SK-N-SH (cell line): ENCODE results near the gene PRKD2. TPM values are rescaled to one million over a fixed set of nuclear protein-coding genes. Genes with fewer than 3 reads are reported as not detected.

Source experiments
- CTCF ChIA-PET: fragments of 300-600, 350-600 bp; formaldehyde crosslinking; extraction: SDS; loops from one replicate; lab custom pipeline; 2021; lab: Yijun Ruan, JAX
- POLR2A ChIA-PET: fragments of 350-600 bp; sonication (Branson Sonifier 250); formaldehyde crosslinking; extraction: SDS; loops from one replicate; lab custom pipeline; 2020; ENCODE audit warnings: antibody characterized with exemption, inconsistent platforms; lab: Yijun Ruan, JAX
- DNase-seq: peaks from one replicate; pipeline ENCODE4 v3.0.0; 2012
- H2AFZ ChIP-seq: fragments of 200-600 bp; sonication (generic); 2 replicates; pipeline ENCODE4 v1.8.1; 2016; ENCODE audit warnings: antibody characterized with exemption, mild to moderate bottlenecking, low read depth
- H3F3A ChIP-seq: fragments of 200-600 bp; sonication (generic); replicated peaks from 2 replicates; pipeline ENCODE3; 2016; ENCODE audit warnings: antibody characterized with exemption, mild to moderate bottlenecking; ENCODE audit not compliant: insufficient read depth
- H3K27ac ChIP-seq, 2 experiments: fragments of 200-500 bp in 1 of 2; fragments of 200-600 bp in 1 of 2; sonication (Bioruptor generic) in 1 of 2; sonication (generic), shearing (Covaris generic) in 1 of 2; 2 replicates each; pipeline versions ENCODE4 v1.5.1 to v1.6.1; 2014 to 2016; ENCODE audit warnings: low read depth in 2 of 2, inconsistent platforms in 1 of 2, low read length in 1 of 2, mild to moderate bottlenecking in 1 of 2, mixed read lengths in 1 of 2
- H3K27me3 ChIP-seq: fragments of 200-600 bp; sonication (generic), shearing (Covaris generic); 2 replicates; pipeline ENCODE4 v1.6.1; 2016; ENCODE audit warnings: mixed run types; ENCODE audit not compliant: insufficient read depth
- H3K36me3 ChIP-seq, 2 experiments: fragments of 200-500 bp in 1 of 2; fragments of 200-600 bp in 1 of 2; sonication (Bioruptor generic) in 1 of 2; sonication (generic) in 1 of 2; replicated peaks in 1 of 2; 2 replicates each; pipeline versions ENCODE3 to v1.5.1; 2014 to 2016; ENCODE audit warnings: low read length in 1 of 2, mild to moderate bottlenecking in 1 of 2; ENCODE audit not compliant: insufficient read depth in 2 of 2, control insufficient read depth in 1 of 2
- H3K4me1 ChIP-seq, 2 experiments: fragments of 200-500 bp in 1 of 2; fragments of 200-600 bp in 1 of 2; sonication (Bioruptor generic) in 1 of 2; sonication (generic), shearing (Covaris generic) in 1 of 2; 2 replicates each; pipeline versions ENCODE4 v1.5.1 to v1.6.1; 2014 to 2016; ENCODE audit warnings: low read depth in 1 of 2, low read length in 1 of 2, mixed run types in 1 of 2; ENCODE audit not compliant: insufficient read depth in 2 of 2, control insufficient read depth in 1 of 2
- H3K4me2 ChIP-seq: fragments of 200-600 bp; sonication (generic), shearing (Covaris generic); 2 replicates; pipeline ENCODE4 v1.6.1; 2017; ENCODE audit warnings: mixed run types
- H3K4me3 ChIP-seq, 2 experiments: fragments of 200-500 bp in 1 of 2; fragments of 200-600 bp in 1 of 2; sonication (Bioruptor generic) in 1 of 2; sonication (generic), shearing (Covaris generic) in 1 of 2; 2 replicates each; pipeline versions ENCODE4 v1.5.1 to v1.8.1; 2014 to 2016; ENCODE audit warnings: low read depth in 2 of 2, inconsistent platforms in 1 of 2, low read length in 1 of 2, mild to moderate bottlenecking in 1 of 2, mixed read lengths in 1 of 2, moderate library complexity in 1 of 2
- H3K79me2 ChIP-seq: fragments of 200-600 bp; sonication (generic); 2 replicates; pipeline ENCODE4 v1.8.1; 2017; ENCODE audit warnings: mild to moderate bottlenecking; ENCODE audit not compliant: insufficient read depth
- H3K9ac ChIP-seq: fragments of 200-600 bp; sonication (generic); 2 replicates; pipeline ENCODE4 v1.6.1; 2017; ENCODE audit warnings: mixed run types
- H3K9me2 ChIP-seq: fragments of 200-600 bp; sonication (generic); 2 replicates; pipeline ENCODE4 v1.6.1; 2017; ENCODE audit warnings: mixed run types
- H3K9me3 ChIP-seq: fragments of 200-600 bp; sonication (generic); 2 replicates; pipeline ENCODE4 v1.6.1; 2017; ENCODE audit warnings: mixed run types, mild to moderate bottlenecking, moderate library complexity
- H4K20me1 ChIP-seq: fragments of 200-600 bp; sonication (generic); 2 replicates; pipeline ENCODE4 v1.6.1; 2017; ENCODE audit warnings: mild to moderate bottlenecking, mixed run types; ENCODE audit not compliant: insufficient read depth
- FOSL2 ChIP-seq: IDR thresholded peaks from 2 replicates; pipeline ENCODE4 v1.4.0; 2012; ENCODE audit warnings: low read depth, mild to moderate bottlenecking, moderate library complexity, borderline replicate concordance
- JUND ChIP-seq: IDR thresholded peaks from 2 replicates; pipeline ENCODE4 v1.4.0; 2012
- MEF2A ChIP-seq: IDR thresholded peaks from 2 replicates; pipeline ENCODE4 v1.4.0; 2012; ENCODE audit warnings: low read depth, borderline replicate concordance
- MXI1 ChIP-seq: IDR thresholded peaks from 2 replicates; pipeline ENCODE4 v1.6.1; 2012; ENCODE audit warnings: mild to moderate bottlenecking, low read depth, low read length, improper control_type of control experiment
- NFIC ChIP-seq: IDR thresholded peaks from 2 replicates; pipeline ENCODE4 v1.4.0; 2012; ENCODE audit warnings: borderline replicate concordance
- NRF1 ChIP-seq: IDR thresholded peaks from 2 replicates; pipeline ENCODE4 v1.6.1; 2012; ENCODE audit warnings: low read depth, mild to moderate bottlenecking, low read length
- RFX5 ChIP-seq: IDR thresholded peaks from 2 replicates; pipeline ENCODE4 v1.6.1; 2012; ENCODE audit warnings: mild to moderate bottlenecking, improper control_type of control experiment, low read length
- SIN3A ChIP-seq: IDR thresholded peaks from 2 replicates; pipeline ENCODE4 v1.6.1; 2012; ENCODE audit warnings: low read depth, mild to moderate bottlenecking, low read length, moderate library complexity, borderline replicate concordance
- SMC3 ChIP-seq: IDR thresholded peaks from 2 replicates; pipeline ENCODE4 v1.6.1; 2012; ENCODE audit warnings: low read depth, low read length, improper control_type of control experiment
- YY1 ChIP-seq: IDR thresholded peaks from 2 replicates; pipeline ENCODE4 v1.4.0; 2012; ENCODE audit warnings: low read depth, mild to moderate bottlenecking
- ZBTB33 ChIP-seq: IDR thresholded peaks from 2 replicates; pipeline ENCODE4 v1.4.0; 2012; ENCODE audit warnings: low read depth, borderline replicate concordance
- WGBS: methylation state at CpG from one replicate; pipeline ENCODE4 v1.1.6; 2017; ENCODE audit warnings: low lambda C conversion rate; 5-methylcytosine and 5-hydroxymethylcytosine counted together
- polyA plus RNA-seq, 3 experiments: library from polyadenylated mRNA; depleted of rRNA; stranded (reverse); fragments of >200 nt; gene quantifications; 2 replicates each; pipeline ENCODE4 v1.2.3, GENCODE V29; 2012

The PRKD2 gene
- polyA plus RNA-seq, 1 of the 3 experiments (the other 2 are of a cell fraction), result 21.4 TPM

GRCh38 chr19:46733690-46734292 is 16.9 kb upstream of the PRKD2 start:
- Histone ChIP-seq H3K27me3 (no peaks in the 10 kb centered on the region), H3K9ac (no peak overlapping the region), H3K27ac (no peak overlapping the region), H2AFZ (no peak overlapping the region), H4K20me1 (peaks cover 72% of the 10 kb centered on the region), H3K36me3 (peaks cover 25 to 77% of the 10 kb centered on the region in 2 experiments), H3K4me1 (peaks cover 8 to 10% of the 10 kb centered on the region in 2 experiments; a peak in 2 of 4 replicates), H3K4me2 (no peak overlapping the region), H3K79me2 (peaks cover 75% of the 10 kb centered on the region), H3F3A (peaks cover 17% of the 10 kb centered on the region), H3K9me3 (no peaks in the 10 kb centered on the region), H3K4me3 (no peak overlapping the region), H3K9me2 (no peaks in the 10 kb centered on the region)
- no peak for DNase-seq
- TF ChIP-seq ZBTB33, result no peak
- TF ChIP-seq NFIC, result no peak
- no peak for TF ChIP-seq SIN3A
- no peak for TF ChIP-seq NRF1
- TF ChIP-seq RFX5, result no peak
- TF ChIP-seq MXI1, result no peak
- no peak for TF ChIP-seq MEF2A
- TF ChIP-seq FOSL2, result no peak
- no peak for TF ChIP-seq JUND
- TF ChIP-seq YY1, result no peak
- CTCF ChIA-PET, result interaction anchor here (1.4 to 1.5 kb wide), 2 partner anchors 120 to 121 kb away, joined by 3 read pairs; no protein-coding TSS in a partner anchor
- WGBS, result 89% methylated on average over 11 of the region's 11 CpGs
- POLR2A ChIA-PET, result no interaction called here

- H4K20me1 ChIP-seq, result peaks cover 72% of the 10 kb centered on the region
- H3K79me2 ChIP-seq, result peaks cover 73% of the 10 kb centered on the region
- no peak overlapping the region for H3K4me3 ChIP-seq
- H3K4me1 ChIP-seq, result peaks cover 8 to 10% of the 10 kb centered on the region in 2 experiments; a peak in 2 of 4 replicates
- H3K9me2 ChIP-seq, result no peaks in the 10 kb centered on the region
- no peak for DNase-seq
- no peak overlapping the region for H3K27ac ChIP-seq
- ChIA-PET POLR2A (no interaction called here), CTCF (interaction anchor here (1.4 to 1.5 kb wide), 2 partner anchors 119 to 121 kb away, joined by 3 read pairs; no protein-coding TSS in a partner anchor)
- 84% methylated on average over 12 of the region's 23 CpGs for WGBS
- no peak for TF ChIP-seq SMC3
- peak; percentile 12; the same call in 1 of the 2 replicates for TF ChIP-seq FOSL2
- TF ChIP-seq, all 33 proteins: peak for 1
- no peak overlapping the region for H2AFZ ChIP-seq
- H3F3A ChIP-seq, result peaks cover 17% of the 10 kb centered on the region
- H3K9ac ChIP-seq, result no peak overlapping the region
- no peak overlapping the region for H3K4me2 ChIP-seq
- no peaks in the 10 kb centered on the region for H3K27me3 ChIP-seq
- no peaks in the 10 kb centered on the region for H3K9me3 ChIP-seq
- H3K36me3 ChIP-seq, result peaks cover 29 to 77% of the 10 kb centered on the region in 2 experiments
These were observed 16.2 kb upstream of the PRKD2 start for GRCh38 chr19:46732966-46733689.
